Parathyroid adenoma (tissue), 2 donors: ENCODE measurements around the gene TRMT61B.

Experiments
- H2AFZ ChIP-seq: fragments of 300-600 bp; sonication (generic); one replicate; pipeline ENCODE4 v1.7.0; 2017; ENCODE audit warnings: antibody characterized with exemption, mild to moderate bottlenecking
- H3K27ac ChIP-seq: fragments of 300-600 bp; sonication (generic); one replicate; pipeline ENCODE4 v1.7.0; 2017
- H3K27me3 ChIP-seq: fragments of 300-600 bp; sonication (generic); one replicate; pipeline ENCODE4 v1.7.0; 2017; ENCODE audit warnings: low read length; ENCODE audit not compliant: control insufficient read depth, insufficient read depth
- H3K36me3 ChIP-seq: fragments of 300-600 bp; sonication (generic); one replicate; pipeline ENCODE4 v1.7.0; 2017; ENCODE audit warnings: low read length; ENCODE audit not compliant: control insufficient read depth, insufficient read depth
- H3K4me1 ChIP-seq: fragments of 300-600 bp; sonication (generic); one replicate; pipeline ENCODE4 v1.7.0; 2017; ENCODE audit warnings: control low read depth
- H3K4me2 ChIP-seq: fragments of 300-600 bp; sonication (generic); one replicate; pipeline ENCODE4 v1.7.0; 2017; ENCODE audit warnings: low read length
- H3K4me3 ChIP-seq: fragments of 300-600 bp; sonication (generic); one replicate; pipeline ENCODE4 v1.7.0; 2017; ENCODE audit warnings: low read depth, low read length
- H3K79me2 ChIP-seq: fragments of 300-600 bp; sonication (generic); one replicate; pipeline ENCODE4 v1.7.0; 2017; ENCODE audit warnings: control low read depth
- H3K9ac ChIP-seq: fragments of 300-600 bp; sonication (generic); one replicate; pipeline ENCODE4 v1.7.0; 2017; ENCODE audit warnings: mild to moderate bottlenecking
- H3K9me3 ChIP-seq: fragments of 300-600 bp; sonication (generic); one replicate; pipeline ENCODE4 v1.7.0; 2017; ENCODE audit warnings: low read length; ENCODE audit not compliant: control insufficient read depth
- CTCF ChIP-seq: fragments of 300-600 bp; sonication (generic); IDR thresholded peaks from one replicate; pipeline ENCODE4 v1.7.0; 2017; ENCODE audit warnings: antibody characterized with exemption, mild to moderate bottlenecking
- donor health status: primary hyperparathyroidism.

Gene TRMT61B

GRCh38 chr2:28828382-28828781 is 41.7 kb downstream of the TRMT61B start:
- no peak for TF ChIP-seq CTCF

GRCh38 chr2:28824870-28825269 is 45.2 kb downstream of the TRMT61B start:
- no peaks in the 10 kb centered on the region for H3K27me3 ChIP-seq
- H3K27ac ChIP-seq, result no peak overlapping the region
- no peaks in the 10 kb centered on the region for H3K4me1 ChIP-seq
- H3K9me3 ChIP-seq, result no peaks in the 10 kb centered on the region
- H3K4me2 ChIP-seq, result no peak overlapping the region
- no peak overlapping the region for H3K4me3 ChIP-seq
- no peaks in the 10 kb centered on the region for H3K36me3 ChIP-seq
- no peak overlapping the region for H3K9ac ChIP-seq
- no peak for TF ChIP-seq CTCF
- no peak overlapping the region for H2AFZ ChIP-seq
- no peaks in the 10 kb centered on the region for H3K79me2 ChIP-seq

More at GRCh38 chr2:28828382-28828781, 41.7 kb downstream of the TRMT61B start:
- Histone ChIP-seq H3K9ac (no peak overlapping the region), H3K79me2 (no peaks in the 10 kb centered on the region), H3K4me1 (no peaks in the 10 kb centered on the region), H3K9me3 (no peaks in the 10 kb centered on the region), H2AFZ (no peak overlapping the region), H3K27me3 (no peaks in the 10 kb centered on the region), H3K4me3 (no peak overlapping the region), H3K27ac (no peak overlapping the region), H3K4me2 (no peak overlapping the region), H3K36me3 (no peaks in the 10 kb centered on the region)

- no peak for TF ChIP-seq CTCF
- no peaks in the 10 kb centered on the region for H3K36me3 ChIP-seq
- no peak overlapping the region for H2AFZ ChIP-seq
- H3K9me3 ChIP-seq, result no peaks in the 10 kb centered on the region
- no peak overlapping the region for H3K4me2 ChIP-seq
- H3K27ac ChIP-seq, result no peak overlapping the region
- H3K9ac ChIP-seq, result no peak overlapping the region
- H3K4me1 ChIP-seq, result no peaks in the 10 kb centered on the region
- H3K4me3 ChIP-seq, result no peak overlapping the region
- no peaks in the 10 kb centered on the region for H3K27me3 ChIP-seq
- H3K79me2 ChIP-seq, result no peaks in the 10 kb centered on the region
Observed at GRCh38 chr2:28824207-28824606, 45.9 kb downstream of the TRMT61B start.

GRCh38 chr2:28822036-28822435 is 48.1 kb downstream of the TRMT61B start:
- H3K79me2 ChIP-seq, result no peaks in the 10 kb centered on the region
- H3K36me3 ChIP-seq, result no peaks in the 10 kb centered on the region
- TF ChIP-seq CTCF, result no peak
- no peak overlapping the region for H2AFZ ChIP-seq
- H3K4me1 ChIP-seq, result no peaks in the 10 kb centered on the region
- no peaks in the 10 kb centered on the region for H3K9me3 ChIP-seq
- no peak overlapping the region for H3K4me2 ChIP-seq
- no peak overlapping the region for H3K4me3 ChIP-seq
- H3K27ac ChIP-seq, result no peak overlapping the region
- no peaks in the 10 kb centered on the region for H3K27me3 ChIP-seq
- no peak overlapping the region for H3K9ac ChIP-seq

- Histone ChIP-seq H3K9ac (no peak overlapping the region), H3K27me3 (no peaks in the 10 kb centered on the region), H3K36me3 (no peaks in the 10 kb centered on the region), H3K4me2 (no peak overlapping the region), H3K4me3 (no peak overlapping the region), H3K9me3 (no peaks in the 10 kb centered on the region), H3K79me2 (no peaks in the 10 kb centered on the region), H2AFZ (no peak overlapping the region), H3K4me1 (no peaks in the 10 kb centered on the region), H3K27ac (no peak overlapping the region)
- peak; percentile 72 for TF ChIP-seq CTCF
Observed at GRCh38 chr2:28821295-28821958, 48.7 kb downstream of the TRMT61B start.
